ENCODE measurements around the gene BEST1. TPM values are rescaled to one million over a fixed set of nuclear protein-coding genes. Genes with fewer than 3 reads are reported as not detected.

The BEST1 gene
- total RNA-seq, 2 donors from 2014 or later = 1.5 to 18.0 TPM

DNA sequence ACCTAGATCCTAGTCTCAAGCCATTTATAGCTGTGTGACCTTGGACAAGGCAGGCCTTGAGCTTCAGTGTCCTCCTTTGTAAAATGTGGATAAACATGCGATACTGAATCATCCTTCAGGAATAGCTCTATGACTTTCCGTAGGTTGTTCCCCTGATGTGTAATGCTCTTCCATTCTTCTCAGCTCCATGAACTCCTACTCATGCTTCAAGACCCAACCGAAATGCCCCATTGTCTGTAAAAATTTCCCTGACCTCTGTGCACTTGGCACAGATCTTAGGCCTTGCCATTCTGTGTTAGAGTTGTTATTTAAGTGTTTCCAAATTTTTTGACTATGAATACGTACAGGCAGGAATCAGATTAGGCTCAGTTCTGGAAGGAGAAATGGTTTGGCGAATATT lies 3.3 kb upstream of the BEST1 start:
- TF ChIP-seq POLR2A (IDR thresholded peaks at IDR 0.05) (no peak), POLR2AphosphoS5 (IDR thresholded peaks at IDR 0.05) (no peak), CTCF (IDR thresholded peaks at IDR 0.05) (no peak)
- H3K36me3 ChIP-seq = no peaks in the 10 kb centered on the region
- DNase-seq (ENCODE audit: low spot score) = no peak
- intact Hi-C loops (cut with DNase I) = loop anchor here (5.0 kb wide), 1 partner anchor 135 kb away; no protein-coding TSS in a partner anchor
- no peaks in the 10 kb centered on the region for H3K4me1 ChIP-seq (replicated peaks)
- H3K9me3 ChIP-seq = no peaks in the 10 kb centered on the region
- no peak overlapping the region for H3K4me3 ChIP-seq
- no peak overlapping the region for H3K27ac ChIP-seq
- H3K27me3 ChIP-seq (replicated peaks; ENCODE audit: insufficient read depth) = no peaks in the 10 kb centered on the region
- WGBS = 96% methylated on average over 5 of the region's 5 CpGs

DNA sequence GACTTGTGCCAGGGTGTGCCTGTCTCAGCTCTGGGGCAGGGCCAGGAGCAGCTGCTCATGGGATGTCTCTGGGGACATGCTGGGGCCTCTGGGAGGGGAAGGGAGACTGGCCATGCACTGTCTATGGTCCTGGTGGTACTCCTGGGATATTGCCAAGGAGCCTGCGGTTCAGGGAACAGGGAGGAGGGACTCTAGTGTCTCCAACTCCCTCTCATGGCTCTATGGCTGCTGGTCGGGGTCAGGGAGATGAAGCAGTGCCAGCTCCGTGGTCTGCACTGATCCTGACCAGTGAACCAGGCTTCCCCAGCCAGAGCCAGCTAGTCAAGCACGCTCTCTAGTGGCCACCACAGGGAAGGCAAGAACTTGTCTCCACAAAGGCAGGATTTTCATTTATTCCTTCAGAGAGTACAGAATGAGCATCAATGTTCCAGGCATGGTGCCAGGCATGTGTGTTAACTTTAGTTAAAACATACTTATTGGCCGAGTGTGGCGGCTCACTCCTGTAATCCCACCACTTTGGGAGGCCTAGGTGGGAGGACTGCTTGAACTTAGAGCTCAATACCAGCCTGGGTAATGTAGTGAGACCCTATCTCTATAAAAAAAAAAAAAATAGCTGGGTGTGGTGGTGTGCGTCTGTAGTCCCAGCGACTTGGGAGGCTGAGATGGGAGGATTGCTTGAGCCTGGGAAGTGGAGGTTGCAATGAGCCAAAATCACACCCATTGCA lies 2.5 kb upstream of the BEST1 start:
- TF ChIP-seq POLR2A (IDR thresholded peaks at IDR 0.05) = no peak
- TF ChIP-seq POLR2AphosphoS5 (IDR thresholded peaks at IDR 0.05) = peak; percentile 76
- TF ChIP-seq CTCF (IDR thresholded peaks at IDR 0.05) = peak; percentile 69 to 91 (median 83)
- no peaks in the 10 kb centered on the region for H3K36me3 ChIP-seq
- no peak overlapping the region for H3K27ac ChIP-seq
- intact Hi-C loops (cut with DNase I) = loop anchor here (2.0 to 5.0 kb wide), 2 partner anchors 135 to 151 kb away; no protein-coding TSS in a partner anchor
- DNase-seq (ENCODE audit: low spot score) = peak; percentile 82
- no peak overlapping the region for H3K4me3 ChIP-seq
- H3K9me3 ChIP-seq = no peaks in the 10 kb centered on the region
- H3K4me1 ChIP-seq (replicated peaks) = no peaks in the 10 kb centered on the region
- H3K27me3 ChIP-seq (replicated peaks; ENCODE audit: insufficient read depth) = no peaks in the 10 kb centered on the region
- WGBS = 5% methylated on average over 8 of the region's 8 CpGs

GRCh38 chr11:61948505-61948904 lies 1.6 kb upstream of the BEST1 start:
- no peaks in the 10 kb centered on the region for H3K36me3 ChIP-seq
- no peak for DNase-seq (ENCODE audit: low spot score)
- H3K27ac ChIP-seq = no peak overlapping the region
- TF ChIP-seq POLR2A (IDR thresholded peaks at IDR 0.05) (no peak), CTCF (IDR thresholded peaks at IDR 0.05) (no peak), POLR2AphosphoS5 (IDR thresholded peaks at IDR 0.05) (no peak)
- H3K9me3 ChIP-seq = no peaks in the 10 kb centered on the region
- H3K27me3 ChIP-seq (replicated peaks; ENCODE audit: insufficient read depth) = no peaks in the 10 kb centered on the region
- no peak overlapping the region for H3K4me3 ChIP-seq
- WGBS = 87% methylated on average over 7 of the region's 7 CpGs
- H3K4me1 ChIP-seq (replicated peaks) = no peaks in the 10 kb centered on the region
- intact Hi-C loops (cut with DNase I) = loop anchor here (2.0 to 5.0 kb wide), 2 partner anchors 134 to 152 kb away; no protein-coding TSS in a partner anchor

DNA sequence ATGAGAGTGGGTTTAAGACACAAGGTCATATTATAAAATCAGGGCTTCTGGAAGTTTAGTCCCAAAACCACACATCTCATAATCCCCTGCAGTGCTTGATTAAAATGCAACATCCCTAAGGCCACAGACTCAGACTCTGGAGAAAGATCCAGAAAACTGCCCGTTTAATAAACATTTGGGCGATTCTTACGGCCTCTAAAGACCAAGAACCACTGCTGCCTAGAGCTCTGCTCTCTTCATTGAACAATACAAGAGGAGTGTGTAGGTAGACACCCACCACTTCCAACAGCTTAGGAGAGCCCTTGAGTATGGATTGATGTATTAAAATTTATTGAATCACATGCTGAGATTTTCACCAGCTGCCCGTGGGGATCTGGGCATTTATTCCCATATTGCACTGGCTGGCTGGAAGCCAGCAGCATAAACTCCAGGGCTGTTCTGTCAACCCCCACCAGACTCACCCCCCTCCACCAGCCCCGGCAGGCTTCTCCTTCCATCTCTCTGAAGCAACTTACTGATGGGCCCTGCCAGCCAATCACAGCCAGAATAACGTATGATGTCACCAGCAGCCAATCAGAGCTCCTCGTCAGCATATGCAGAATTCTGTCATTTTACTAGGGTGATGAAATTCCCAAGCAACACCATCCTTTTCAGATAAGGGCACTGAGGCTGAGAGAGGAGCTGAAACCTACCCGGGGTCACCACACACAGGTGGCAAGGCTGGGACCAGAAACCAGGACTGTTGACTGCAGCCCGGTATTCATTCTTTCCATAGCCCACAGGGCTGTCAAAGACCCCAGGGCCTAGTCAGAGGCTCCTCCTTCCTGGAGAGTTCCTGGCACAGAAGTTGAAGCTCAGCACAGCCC lies 749 bp upstream of the BEST1 start:
- no peaks in the 10 kb centered on the region for H3K4me1 ChIP-seq (replicated peaks)
- H3K27me3 ChIP-seq (replicated peaks; ENCODE audit: insufficient read depth) = no peaks in the 10 kb centered on the region
- DNase-seq (ENCODE audit: low spot score) = no peak
- H3K4me3 ChIP-seq = no peak overlapping the region
- H3K36me3 ChIP-seq = no peaks in the 10 kb centered on the region
- H3K9me3 ChIP-seq = no peaks in the 10 kb centered on the region
- H3K27ac ChIP-seq = no peak overlapping the region
- no peak for TF ChIP-seq POLR2AphosphoS5 (IDR thresholded peaks at IDR 0.05)
- no peak for TF ChIP-seq CTCF (IDR thresholded peaks at IDR 0.05)
- no peak for TF ChIP-seq POLR2A (IDR thresholded peaks at IDR 0.05)
- whole genome bisulfite sequencing = 43% methylated on average over 9 of the region's 9 CpGs
- intact Hi-C loops (cut with DNase I) = loop anchor here (2.0 to 5.0 kb wide), 2 partner anchors 133 to 153 kb away; no protein-coding TSS in a partner anchor
